ENCODE results near the gene PLAC1.

DNA sequence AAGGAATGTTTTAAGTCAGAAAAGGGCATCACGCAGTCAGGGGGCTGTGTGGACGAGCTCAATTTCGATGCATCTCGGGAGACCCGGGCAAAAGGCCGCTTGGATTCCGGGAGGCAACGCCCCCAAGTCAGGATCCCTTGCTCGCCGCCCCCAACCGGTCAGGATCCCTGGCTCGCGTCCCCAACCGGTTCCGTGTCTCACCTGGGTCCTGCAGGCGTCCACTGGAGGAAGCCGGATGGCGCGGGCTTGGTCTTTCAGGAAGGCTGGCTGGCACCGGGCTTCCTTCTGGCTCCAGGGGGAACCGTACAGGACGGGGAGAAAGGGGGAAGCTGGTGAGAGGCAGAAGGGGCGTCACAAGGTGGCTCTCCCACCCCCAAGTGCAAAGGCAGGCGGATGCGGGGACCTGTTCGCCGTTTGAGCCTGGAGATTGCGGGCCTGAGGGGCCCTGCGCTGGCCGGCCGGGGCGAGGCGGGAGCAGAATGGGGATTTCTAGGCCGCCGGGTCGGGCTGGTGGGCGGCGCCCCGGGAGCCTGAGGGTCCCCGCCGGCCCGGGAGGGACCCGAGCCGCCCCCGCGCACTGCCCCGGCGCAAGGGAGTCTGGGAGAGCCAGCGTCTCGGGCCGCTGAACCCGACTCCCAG, 113.6 kb downstream of the PLAC1 start:
- TF ChIP-seq EZH2phosphoT487 (IDR thresholded peaks at IDR 0.05; ENCODE audit: borderline replicate concordance, low read length) (no peak), CTCF (IDR thresholded peaks at IDR 0.05; ENCODE audit: low read depth, low read length, poor library complexity, severe bottlenecking) (no peak)
